GM19043 (cell line): Measurements from ENCODE around the gene DLK2.
"Not testable (repeated sequence)": the region's sequence is repeated elsewhere in the genome, so short reads cannot be mapped to it uniquely, and the experiment has no call there.

Experiments used
- ATAC-seq: cut with Tn5 transposase; IDR thresholded peaks from one replicate; pipeline ENCODE4 v1.9.1; 2021; ENCODE audit warnings: low read depth; ENCODE audit not compliant: unreplicated experiment

The DLK2 gene, protein sequence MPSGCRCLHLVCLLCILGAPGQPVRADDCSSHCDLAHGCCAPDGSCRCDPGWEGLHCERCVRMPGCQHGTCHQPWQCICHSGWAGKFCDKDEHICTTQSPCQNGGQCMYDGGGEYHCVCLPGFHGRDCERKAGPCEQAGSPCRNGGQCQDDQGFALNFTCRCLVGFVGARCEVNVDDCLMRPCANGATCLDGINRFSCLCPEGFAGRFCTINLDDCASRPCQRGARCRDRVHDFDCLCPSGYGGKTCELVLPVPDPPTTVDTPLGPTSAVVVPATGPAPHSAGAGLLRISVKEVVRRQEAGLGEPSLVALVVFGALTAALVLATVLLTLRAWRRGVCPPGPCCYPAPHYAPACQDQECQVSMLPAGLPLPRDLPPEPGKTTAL

DNA sequence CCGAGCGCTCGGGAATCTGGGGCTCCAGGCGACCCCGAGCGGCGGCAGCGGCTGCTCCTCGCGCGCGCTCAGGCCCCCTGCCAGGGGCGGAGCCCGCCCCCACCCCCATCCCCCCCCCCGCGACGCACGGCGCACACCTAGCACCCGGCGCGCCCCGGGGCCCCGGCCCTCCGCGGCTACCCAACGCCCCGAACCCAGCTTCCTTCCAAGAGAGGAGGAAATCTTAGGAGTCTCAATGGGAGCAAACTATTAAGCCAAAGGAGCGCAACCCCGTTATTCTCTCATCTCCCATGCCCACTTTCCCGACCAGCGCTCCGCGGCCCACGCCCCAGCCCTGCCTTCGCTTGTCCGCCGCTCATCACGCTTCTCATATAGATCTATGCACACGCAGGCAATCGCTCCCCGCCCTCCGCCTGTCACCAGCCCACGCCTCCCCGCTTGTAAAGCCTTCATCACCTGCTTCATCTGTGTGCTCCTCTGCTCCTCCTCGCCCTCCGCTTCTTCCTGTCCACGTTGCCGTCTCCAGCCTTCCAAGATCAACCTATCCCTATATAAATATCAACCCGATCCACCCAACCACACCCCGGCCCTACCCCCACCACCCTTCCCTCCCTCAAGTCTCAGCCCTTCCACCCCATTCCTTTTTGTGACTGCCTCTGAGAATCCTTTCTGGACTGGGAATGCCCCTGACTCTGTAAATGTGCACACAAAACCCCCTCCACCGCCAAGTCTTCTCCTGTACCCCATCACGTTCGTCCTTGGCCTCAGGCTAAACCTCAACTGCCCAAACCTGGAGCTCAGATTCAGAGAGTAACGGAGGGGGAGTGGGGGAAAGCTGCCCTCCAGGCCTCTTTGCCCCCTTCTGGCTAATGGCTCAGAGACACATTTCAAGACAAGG, at the start of gene DLK2:
Gene DLK2, minus strand, starts transcription at position 18 of the 898 bp plus-strand sequence. CDS start 723 bp downstream, outside the sequence.
- ATAC-seq = no peak

DNA sequence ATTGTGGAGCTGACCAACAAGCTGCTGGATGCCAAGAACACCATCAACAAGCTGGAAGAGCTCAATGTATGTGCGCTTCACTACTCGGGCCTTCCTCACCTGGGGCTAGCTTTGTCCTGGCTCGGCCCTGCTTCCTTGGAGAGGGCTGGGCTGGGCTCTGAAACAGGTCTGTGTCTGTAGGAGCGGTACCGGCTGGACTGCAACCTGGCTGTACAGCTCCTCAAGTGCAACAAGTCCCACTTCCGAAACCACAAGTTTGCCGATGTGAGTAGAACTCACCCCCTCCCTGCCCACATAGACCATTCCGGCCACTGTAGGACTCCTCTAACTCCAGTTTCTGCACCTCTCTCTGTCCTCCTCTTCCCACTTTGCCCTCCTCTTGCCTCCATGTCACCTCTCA, 48.1 kb upstream of the DLK2 start:
- ATAC-seq = no peak

DNA sequence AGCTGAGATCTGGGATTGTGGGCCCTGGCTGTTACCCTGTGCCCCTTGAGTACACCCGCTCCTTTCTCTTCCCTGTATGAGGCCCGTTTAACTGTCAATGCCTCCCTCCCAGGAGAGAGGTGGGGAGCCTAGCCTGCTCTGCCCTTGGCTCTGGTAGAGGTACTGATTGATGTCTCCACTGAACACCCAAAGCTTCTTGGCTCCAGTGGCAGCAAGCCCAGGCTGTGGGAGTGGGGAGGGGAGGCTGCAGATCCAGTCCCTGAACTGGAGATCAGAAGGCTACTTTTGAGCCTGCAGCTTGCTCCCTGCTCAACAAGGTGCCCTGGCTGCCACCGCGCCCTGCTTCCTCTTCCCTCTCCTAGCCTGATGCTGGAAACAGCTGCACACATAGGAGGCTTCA, 47.3 kb upstream of the DLK2 start:
- ATAC-seq = no peak

DNA sequence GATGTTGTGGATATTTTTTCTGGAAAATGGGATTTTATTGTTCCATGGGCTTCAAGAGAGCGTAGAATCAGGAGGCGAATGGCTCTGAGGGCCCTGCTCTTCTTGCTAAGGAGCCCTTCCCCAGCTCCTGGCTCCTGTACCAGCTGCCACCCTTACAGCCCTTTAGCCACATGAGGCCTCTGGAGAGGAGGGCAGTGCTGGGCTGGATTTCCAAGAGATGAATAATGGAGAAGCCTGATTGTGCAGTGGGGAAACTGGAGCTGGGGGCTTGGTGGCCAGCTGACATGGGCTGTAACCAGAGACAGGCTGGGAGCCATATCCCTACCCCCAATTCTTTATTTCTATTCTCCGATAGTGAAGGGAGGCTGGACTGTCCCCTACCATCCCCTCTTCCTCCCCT, 45.6 kb upstream of the DLK2 start:
- ATAC-seq = no peak

DNA sequence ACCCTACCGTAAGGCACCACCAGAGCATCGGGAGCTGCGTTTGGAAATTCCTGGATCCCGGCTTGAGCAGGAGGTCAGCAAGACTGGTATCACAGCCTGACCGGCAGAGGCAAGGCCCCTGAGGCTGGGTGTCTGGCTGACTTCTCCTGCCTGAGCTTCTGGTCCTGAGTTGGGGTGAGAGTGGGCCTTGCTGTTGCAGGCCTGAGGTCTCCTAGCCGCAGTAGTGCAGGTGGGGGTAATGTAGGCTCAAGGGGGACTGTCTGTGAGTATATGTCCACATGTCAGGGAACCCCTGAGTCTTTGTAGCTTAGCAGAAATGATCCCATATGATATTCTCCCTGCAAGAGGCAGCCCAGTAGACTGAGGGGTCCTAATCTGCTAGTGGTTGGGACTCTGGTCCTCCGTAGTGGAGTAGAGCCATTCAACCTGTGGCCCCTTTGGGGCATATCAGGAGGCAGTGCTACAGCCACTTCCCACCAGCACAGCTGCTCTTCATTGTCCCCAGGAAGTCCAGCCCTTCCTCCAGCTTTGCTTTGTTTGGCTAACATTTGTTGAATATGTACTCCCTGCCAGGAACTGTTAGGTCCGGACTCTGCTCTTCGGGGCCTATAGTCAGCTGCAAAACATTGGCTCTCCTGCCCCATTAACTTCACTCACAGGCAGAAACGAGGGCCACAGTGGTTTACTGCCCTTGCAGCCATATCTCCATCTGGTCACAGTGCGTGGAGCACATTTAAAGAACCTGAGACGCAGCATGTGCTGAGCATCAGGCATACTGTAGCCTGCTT, 43.9 kb upstream of the DLK2 start:
- ATAC-seq = no peak

DNA sequence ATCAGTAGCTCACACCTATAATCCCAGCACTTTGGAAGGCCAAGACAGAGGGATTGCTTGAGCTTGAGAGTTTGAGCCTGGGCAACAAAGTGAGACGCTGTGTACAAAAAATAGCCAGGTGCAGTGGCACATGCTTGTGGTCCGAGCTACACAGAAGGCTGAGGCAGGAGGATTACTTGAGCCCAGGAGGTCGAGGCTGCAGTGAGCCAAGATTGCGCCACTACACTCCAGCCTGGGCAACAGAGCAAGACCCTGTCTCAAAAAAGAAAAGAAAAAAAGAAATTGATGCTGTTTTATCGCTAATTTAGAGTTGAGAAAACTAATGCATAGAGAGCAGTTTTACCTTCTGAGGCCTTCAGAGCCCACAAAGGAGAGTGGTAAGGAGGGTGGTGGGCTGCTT, 42.9 kb upstream of the DLK2 start:
- not testable (repeated sequence) for ATAC-seq

DNA sequence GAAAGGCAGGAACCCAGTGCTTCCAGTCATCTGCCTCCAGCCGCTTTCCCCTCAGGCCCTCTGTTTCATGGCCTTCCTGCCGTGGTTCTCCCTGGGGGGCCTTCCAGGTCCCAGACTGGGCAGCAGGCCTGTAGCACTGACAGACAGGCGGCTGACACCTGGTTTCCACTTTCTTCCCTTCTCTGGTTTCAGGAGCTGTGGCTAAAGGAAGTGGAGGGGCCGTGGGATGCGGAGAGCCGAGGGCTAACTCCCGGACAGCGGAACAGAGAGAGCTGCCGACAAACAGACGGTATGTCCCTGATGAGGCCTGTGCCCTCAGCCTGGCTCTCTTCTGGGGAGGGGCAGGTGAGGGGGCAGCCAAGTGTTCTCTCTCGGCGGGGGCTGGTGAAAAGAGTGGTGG, 42.3 kb upstream of the DLK2 start:
- ATAC-seq = no peak

DNA sequence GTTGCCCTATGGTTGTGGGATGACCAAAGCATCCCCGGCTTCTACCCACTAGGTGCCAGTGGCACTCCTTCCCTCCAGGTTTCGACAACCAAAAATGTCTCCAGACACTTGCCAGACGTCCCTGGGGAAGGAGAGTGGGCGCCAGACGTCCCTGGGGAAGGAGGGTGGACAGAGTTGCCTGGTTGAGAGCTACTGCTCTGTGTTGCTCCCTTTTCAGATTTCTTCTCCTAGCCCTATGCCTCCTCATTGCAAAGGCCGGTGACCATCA, 41.7 kb upstream of the DLK2 start:
- no peak for ATAC-seq

DNA sequence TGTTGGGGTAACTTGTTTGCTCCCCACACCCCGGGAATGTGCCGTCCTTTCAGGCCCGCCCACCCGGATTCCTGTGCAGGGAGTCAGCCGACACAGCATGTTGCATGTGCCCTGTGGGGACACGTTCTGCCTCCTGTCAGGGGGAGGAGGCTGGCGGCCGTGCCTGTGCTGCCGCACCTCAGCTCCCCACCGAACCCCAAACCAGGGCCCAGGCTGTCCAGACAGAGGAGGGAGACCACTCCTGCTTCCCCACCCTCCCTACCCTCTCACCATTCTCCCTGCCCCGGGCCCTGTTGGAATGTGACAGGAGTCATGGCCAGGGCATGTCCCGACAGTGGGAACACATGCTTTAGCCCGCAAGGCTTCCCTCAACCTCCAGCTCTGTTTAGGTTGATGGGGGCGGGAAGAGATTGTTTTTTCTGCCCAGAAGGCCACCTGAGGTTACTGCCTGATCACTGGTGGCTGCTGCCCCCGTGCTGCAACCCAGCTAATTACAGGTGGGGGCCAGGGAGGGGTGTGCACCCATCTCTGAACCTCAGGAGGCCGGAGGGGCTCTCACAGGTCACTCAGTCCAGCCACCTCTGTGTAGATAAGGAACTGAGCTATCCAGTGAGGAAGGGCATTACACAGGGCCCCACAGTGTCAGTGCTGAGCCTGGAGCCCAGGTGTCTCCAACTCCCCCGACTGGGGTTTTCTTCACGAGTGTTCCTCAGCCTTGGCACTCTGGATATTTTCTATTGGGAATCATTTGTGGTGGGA, 41.2 kb upstream of the DLK2 start:
- no peak for ATAC-seq

DNA sequence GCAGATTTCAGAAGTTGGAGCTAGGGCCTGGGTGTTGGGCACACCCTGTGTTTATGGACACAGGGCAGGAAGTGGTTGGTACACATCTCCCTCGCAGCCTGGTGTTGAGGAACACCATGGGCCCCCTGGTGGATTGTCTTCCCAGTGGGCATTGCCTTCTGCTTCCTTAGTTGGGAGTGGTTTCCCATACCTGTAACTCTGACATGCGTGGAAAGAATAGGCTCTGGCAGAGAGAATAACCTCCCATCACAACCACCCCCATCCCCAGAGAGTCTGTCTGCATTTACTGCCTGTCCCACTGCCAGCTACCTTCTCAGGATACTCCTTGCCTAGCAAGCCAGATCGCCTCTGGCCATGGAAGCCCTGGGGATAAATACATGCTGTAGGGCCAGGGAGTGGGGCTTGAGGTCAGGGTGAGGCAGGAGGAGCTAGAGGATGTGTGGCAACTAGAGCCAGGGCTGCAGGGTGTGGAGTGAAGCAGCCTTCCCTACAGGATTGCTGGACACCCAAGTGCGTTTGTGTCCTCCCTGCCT, 40.1 kb upstream of the DLK2 start:
- no peak for ATAC-seq

DNA sequence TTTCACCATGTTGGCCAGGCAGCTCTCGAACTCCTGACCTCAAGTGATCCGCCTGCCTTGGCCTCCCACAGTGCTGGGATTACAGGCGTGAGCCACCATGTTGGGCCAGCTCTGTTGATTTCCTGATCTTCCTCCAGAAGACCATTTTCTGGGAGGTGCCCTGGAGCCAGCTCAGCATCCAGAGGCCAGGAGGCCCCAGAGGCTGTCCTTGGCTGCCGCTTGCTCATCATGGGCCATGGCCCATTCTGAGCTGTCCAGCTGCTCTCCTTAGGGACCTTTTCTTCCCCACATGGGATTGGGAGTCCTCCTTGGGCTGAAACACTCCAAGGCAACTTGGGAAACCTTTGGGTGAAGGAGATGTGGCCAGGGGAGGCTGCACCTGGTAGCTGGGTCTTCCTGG, 39.4 kb upstream of the DLK2 start:
- ATAC-seq = no peak

DNA sequence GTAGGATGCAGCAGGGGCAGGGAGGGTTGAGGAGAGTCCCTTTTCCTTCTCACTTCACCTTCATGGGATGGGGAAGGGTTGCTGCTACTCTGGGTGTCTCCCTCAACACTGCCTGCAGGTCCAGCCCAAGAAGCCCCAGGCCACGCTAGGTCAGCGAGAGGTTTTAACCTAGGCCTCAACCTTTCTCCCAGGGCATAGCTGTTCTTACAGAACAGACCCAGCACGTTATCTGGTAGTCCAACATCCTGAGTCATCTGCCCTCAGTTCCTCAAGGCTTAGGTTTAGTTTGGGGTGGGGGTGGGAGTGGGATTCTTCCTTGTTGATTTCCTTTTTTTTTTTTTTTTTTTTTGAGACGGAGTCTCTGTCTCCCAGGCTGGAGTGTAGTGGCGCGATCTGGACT, 39.0 kb upstream of the DLK2 start:
- no peak for ATAC-seq

DNA sequence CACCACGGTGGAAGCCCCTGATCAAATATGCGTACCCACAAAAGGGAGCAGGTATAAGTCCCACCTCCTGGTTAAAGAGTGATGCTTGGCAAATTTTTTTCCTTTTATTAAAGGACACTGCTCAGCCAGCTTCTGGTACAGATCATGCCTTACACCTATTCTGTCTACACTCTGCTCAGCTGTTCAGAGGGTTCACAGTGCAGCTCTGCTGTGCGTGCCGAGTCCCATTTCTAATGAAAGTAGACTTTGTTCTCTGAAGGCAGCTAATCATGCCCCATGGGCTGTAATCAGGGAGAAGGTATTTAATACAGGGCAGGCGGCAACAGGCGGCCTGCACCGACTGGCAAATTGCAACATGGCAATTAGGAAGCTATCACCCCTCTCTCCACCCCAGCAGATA, 38.5 kb upstream of the DLK2 start:
- no peak for ATAC-seq

DNA sequence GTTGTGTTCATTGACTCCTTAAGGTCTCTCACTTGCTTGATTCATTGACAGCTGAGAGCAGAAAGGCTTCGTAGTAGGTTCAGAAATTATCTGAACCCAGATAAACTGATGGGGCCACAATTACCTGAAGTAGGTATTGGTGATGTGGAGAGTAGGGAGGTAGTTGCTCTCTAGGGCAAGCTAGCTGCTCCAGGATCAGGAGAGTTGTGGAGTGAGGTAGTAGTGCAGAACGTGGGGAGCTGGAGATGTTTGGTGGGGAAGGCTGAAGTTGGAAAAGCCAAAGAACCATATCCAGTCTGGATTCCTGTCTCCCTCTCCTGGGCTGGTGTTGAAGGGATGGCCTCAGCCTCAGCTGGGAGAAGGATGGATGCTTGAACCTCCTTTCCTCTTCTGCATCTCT, 37.9 kb upstream of the DLK2 start:
- no peak for ATAC-seq

DNA sequence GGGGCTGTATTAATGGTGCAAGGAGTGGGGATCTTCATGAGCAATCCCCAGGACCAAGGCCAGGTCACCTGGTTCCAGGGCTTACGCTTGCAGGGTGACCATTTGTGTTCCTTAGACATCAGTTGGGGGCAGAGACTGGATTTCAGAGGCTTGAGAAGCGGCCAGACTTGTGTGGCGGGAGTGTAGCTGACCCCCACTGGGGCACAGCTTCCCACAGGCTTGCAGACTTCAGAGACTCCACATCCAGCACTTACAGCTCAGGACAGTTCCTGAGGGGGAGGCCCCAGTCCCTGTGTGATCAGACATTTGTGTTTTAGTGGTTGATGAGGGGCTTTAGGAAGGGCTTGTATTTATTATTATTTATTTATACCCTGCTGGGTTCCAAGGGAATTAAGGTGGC, 37.3 kb upstream of the DLK2 start:
- no peak for ATAC-seq

DNA sequence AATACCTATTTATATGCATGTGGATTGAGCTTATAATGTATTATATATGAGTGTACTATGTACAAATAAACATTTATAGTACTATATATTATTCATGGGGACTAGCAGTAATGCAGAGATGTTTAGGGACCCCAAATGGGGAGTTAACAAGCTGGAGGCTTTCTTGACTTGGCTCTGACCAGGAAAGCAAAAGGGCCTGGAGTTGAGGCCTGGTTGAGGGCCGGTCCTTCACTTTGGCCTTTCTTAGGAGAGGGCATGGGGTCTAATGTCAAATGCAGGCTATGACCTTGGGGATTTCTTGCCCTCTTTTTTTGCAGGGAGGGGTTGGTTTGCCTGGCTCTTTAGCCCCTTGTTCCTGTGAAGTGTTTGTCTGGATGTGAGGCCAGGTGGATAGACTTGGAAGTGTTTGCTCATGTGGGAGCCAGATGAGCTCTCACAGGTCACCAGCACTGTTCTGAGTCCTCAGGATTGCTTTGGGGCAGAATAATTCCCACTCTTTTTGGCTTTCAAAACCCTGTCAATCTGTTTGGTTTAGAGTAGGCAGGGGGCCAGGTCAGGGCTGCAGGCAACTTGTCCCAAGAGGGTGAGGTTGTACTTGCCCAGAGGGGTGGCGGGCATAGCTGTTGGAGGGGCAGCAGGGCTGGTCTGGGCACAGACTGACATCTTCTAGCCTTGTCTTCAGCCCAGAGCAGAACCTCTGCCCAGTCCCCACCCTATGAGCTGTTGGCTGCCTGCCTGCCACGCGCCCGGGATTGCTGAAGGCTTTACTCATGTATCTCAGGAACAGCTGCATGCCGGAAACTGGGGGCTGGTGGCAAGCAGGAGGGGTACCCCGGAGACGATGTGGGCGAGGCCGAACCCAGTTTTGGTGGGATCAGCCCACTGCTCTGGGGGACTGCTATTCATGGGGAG, 36.7 kb upstream of the DLK2 start:
- no peak for ATAC-seq

DNA sequence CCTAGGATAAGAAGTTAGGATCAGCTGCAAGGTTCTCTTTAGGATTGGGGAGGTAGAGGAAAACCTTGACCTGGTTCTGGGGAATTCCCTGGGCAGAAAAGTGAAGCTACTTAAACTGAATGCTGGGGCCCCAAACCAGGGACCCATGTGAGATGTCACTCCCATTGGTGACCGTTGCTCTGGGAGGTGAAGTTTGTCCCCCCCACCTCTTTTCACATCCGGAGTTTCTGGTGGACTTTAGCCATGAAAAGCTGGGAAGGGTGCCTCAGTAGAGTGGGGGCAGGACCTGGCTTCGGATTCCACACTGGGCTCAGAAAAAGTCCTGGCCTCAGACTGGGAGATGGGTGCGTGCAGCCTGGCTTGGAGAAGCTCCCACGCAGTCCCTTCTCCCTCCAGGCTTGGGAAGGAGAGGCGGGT, 35.2 kb upstream of the DLK2 start:
- ATAC-seq = no peak

DNA sequence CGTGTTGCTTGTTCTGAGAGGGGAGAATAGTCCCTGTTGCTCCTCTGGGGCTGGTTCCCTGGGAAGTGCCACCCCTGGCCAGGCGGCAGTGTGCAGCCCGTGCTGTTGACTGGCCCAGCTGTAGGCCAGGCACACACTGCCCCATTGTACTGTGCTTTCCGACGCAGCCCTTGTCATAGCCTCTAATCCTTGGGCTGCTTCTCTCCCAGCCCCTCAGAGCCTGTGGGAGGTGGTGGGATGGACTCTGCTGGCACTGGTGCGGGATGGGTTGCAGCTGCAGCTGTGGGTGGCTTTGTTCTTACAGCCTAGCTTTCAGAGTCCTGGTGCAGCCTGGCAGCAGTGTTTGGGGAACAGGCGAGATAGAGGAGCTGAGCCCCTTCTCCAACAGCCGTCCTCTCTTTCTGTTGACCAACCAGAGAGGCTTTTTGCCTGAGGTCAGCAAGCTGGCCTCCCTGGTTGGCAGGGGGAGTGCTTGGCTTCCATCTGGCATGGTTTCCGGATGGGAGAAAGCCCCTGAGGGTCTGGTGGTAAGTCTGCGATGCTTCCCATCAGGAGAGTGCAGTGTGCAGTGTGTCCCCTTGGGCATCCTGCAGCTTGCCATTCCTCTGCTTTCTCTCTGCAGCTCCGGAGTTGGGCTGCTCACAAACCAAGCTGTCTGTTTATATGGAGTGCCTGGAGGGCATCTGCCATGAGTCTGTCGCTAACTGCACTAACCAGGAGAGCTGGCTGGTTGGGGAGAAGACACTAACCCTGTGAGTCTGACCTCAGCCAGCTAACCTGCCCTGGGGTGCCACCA, 34.1 kb upstream of the DLK2 start:
- ATAC-seq = no peak
